Trophoblast cell (in vitro differentiated cells and primary cell): ENCODE measurements around the gene DNAH10.

ENCODE experiments used
- DNase-seq, 2 donors: peaks; one replicate each; pipeline ENCODE4 v3.0.0-alpha.2; 2016
- H2AFZ ChIP-seq: 2 replicates; pipeline ENCODE4 v1.6.1; 2013; ENCODE audit warnings: low read length, moderate library complexity, mild to moderate bottlenecking; ENCODE audit not compliant: insufficient read depth, poor library complexity
- H2AK5ac ChIP-seq: 2 replicates; pipeline ENCODE4 v1.6.1; 2013; ENCODE audit warnings: mild to moderate bottlenecking, low read length
- H2BK120ac ChIP-seq: 2 replicates; pipeline ENCODE4 v1.6.1; 2013; ENCODE audit warnings: low read length, mild to moderate bottlenecking, moderate library complexity; ENCODE audit not compliant: insufficient read depth, poor library complexity
- H2BK12ac ChIP-seq: 2 replicates; pipeline ENCODE4 v1.6.1; 2013; ENCODE audit warnings: mild to moderate bottlenecking, low read length, moderate library complexity
- H2BK5ac ChIP-seq: 2 replicates; pipeline ENCODE4 v1.6.1; 2013; ENCODE audit warnings: low read length, low read depth, moderate library complexity, mild to moderate bottlenecking; ENCODE audit not compliant: poor library complexity
- H3K14ac ChIP-seq: 2 replicates; pipeline ENCODE4 v1.6.1; 2013; ENCODE audit warnings: mild to moderate bottlenecking, low read length
- H3K18ac ChIP-seq: 2 replicates; pipeline ENCODE4 v1.6.1; 2013; ENCODE audit warnings: mild to moderate bottlenecking, low read length
- H3K23ac ChIP-seq: 2 replicates; pipeline ENCODE4 v1.6.1; 2013; ENCODE audit warnings: low read length
- H3K27ac ChIP-seq: 2 replicates; pipeline ENCODE4 v1.5.1; 2013; ENCODE audit warnings: low read depth, mild to moderate bottlenecking, inconsistent platforms, low read length, moderate library complexity
- H3K27me3 ChIP-seq: 2 replicates; pipeline ENCODE4 v1.6.1; 2013; ENCODE audit warnings: inconsistent platforms, mild to moderate bottlenecking, low read length, moderate library complexity; ENCODE audit not compliant: insufficient read depth
- H3K36me3 ChIP-seq, 2 experiments: 1 replicate in 1 of 2; 2 replicates in 1 of 2; pipeline ENCODE4 v1.6.1; 2013; ENCODE audit warnings: low read length in 2 of 2, mild to moderate bottlenecking in 2 of 2, moderate library complexity in 1 of 2; ENCODE audit not compliant: insufficient read depth in 2 of 2, control insufficient read depth in 1 of 2
- H3K4ac ChIP-seq: 2 replicates; pipeline ENCODE4 v1.6.1; 2013; ENCODE audit warnings: low read depth, mild to moderate bottlenecking, low read length, moderate library complexity
- H3K4me1 ChIP-seq, 2 experiments: 1 replicate in 1 of 2; 2 replicates in 1 of 2; pipeline ENCODE4 v1.6.1; 2013; ENCODE audit warnings: low read length in 2 of 2, mild to moderate bottlenecking in 2 of 2, moderate library complexity in 1 of 2; ENCODE audit not compliant: insufficient read depth in 2 of 2, control insufficient read depth in 1 of 2
- H3K4me2 ChIP-seq: 2 replicates; pipeline ENCODE4 v1.6.1; 2013; ENCODE audit warnings: inconsistent platforms, mild to moderate bottlenecking, low read length, moderate library complexity
- H3K4me3 ChIP-seq: 2 replicates; pipeline ENCODE4 v1.5.1; 2013; ENCODE audit warnings: mild to moderate bottlenecking, low read depth, low read length, inconsistent platforms
- H3K79me1 ChIP-seq: one replicate; pipeline ENCODE4 v1.6.1; 2013; ENCODE audit warnings: low read length
- H3K79me2 ChIP-seq: 2 replicates; pipeline ENCODE4 v1.6.1; 2013; ENCODE audit warnings: low read length, mild to moderate bottlenecking; ENCODE audit not compliant: control insufficient read depth, insufficient read depth, poor library complexity
- H3K9ac ChIP-seq: 2 replicates; pipeline ENCODE4 v1.6.1; 2013; ENCODE audit warnings: mild to moderate bottlenecking, low read length
- H3K9me3 ChIP-seq: 2 replicates; pipeline ENCODE4 v1.6.1; 2013; ENCODE audit warnings: low read depth, mild to moderate bottlenecking, control low read depth, inconsistent platforms, low read length; ENCODE audit not compliant: insufficient read depth
- H4K12ac ChIP-seq: 2 replicates; pipeline ENCODE4 v1.6.1; 2013; ENCODE audit warnings: low read depth, mild to moderate bottlenecking, low read length, moderate library complexity
- H4K8ac ChIP-seq: 2 replicates; pipeline ENCODE4 v1.6.1; 2013; ENCODE audit warnings: low read depth, mild to moderate bottlenecking, low read length, moderate library complexity
- H4K91ac ChIP-seq: one replicate; pipeline ENCODE4 v1.6.1; 2013; ENCODE audit warnings: low read depth, mild to moderate bottlenecking, low read length, moderate library complexity
- WGBS: extraction: QIAGEN DNeasy Blood & Tissue Kit; methylation state at CpG from one replicate; pipeline ENCODE4 v1.1.7; 2013; ENCODE audit warnings: missing lambda C conversion rate; ENCODE audit not compliant: insufficient read length, insufficient coverage; ENCODE audit errors: extremely low coverage; 5-methylcytosine and 5-hydroxymethylcytosine counted together

DNAH10 gene

DNA sequence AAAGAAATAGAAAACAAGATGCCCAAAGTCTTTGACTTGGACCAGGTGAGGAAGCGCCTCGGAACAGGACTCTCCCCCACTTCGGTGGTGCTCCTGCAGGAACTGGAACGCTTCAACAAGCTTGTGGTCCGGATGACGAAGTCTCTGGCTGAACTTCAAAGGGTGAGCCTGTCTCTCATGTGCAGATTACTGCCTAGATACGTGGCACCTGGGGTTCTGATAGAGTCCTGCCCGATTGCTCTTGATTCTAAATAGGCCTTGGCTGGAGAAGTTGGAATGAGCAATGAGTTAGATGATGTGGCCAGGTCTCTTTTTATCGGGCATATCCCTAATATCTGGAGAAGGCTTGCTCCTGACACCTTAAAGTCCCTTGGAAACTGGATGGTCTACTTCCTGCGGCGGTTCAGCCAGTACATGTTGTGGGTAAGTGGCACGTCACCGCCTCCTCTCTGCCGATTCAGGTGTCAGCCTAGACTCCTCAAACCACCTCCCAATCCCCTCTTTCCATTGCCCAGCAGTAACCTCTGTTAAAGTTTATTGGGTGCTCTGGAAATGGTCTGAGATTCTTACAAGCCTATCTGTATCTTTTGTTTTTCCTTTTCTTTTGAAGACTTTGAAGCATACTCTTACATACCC, 169.7 kb downstream of the DNAH10 start:
- Histone ChIP-seq H4K12ac (no peak overlapping the region), H3K79me1 (no peaks in the 10 kb centered on the region), H3K4me1 (no peaks in the 10 kb centered on the region), H3K4me2 (no peak overlapping the region), H2AK5ac (no peak overlapping the region), H2BK5ac (no peak overlapping the region), H3K27me3 (no peaks in the 10 kb centered on the region), H3K14ac (no peak overlapping the region), H3K79me2 (no peaks in the 10 kb centered on the region), H2AFZ (no peak overlapping the region), H4K8ac (no peak overlapping the region), H4K91ac (no peak overlapping the region), H2BK12ac (no peak overlapping the region), H3K36me3 (peaks cover 18 to 19% of the 10 kb centered on the region in 2 experiments), H3K23ac (no peak overlapping the region), H3K27ac (no peak overlapping the region), H3K18ac (no peak overlapping the region), H3K9ac (no peak overlapping the region), H2BK120ac (no peak overlapping the region), H3K4me3 (no peak overlapping the region), H3K4ac (no peak overlapping the region), H3K9me3 (peaks cover 8% of the 10 kb centered on the region)
- DNase-seq, result no peak
- WGBS, result no CpG with 5 or more reads among the region's 14 CpGs

DNA sequence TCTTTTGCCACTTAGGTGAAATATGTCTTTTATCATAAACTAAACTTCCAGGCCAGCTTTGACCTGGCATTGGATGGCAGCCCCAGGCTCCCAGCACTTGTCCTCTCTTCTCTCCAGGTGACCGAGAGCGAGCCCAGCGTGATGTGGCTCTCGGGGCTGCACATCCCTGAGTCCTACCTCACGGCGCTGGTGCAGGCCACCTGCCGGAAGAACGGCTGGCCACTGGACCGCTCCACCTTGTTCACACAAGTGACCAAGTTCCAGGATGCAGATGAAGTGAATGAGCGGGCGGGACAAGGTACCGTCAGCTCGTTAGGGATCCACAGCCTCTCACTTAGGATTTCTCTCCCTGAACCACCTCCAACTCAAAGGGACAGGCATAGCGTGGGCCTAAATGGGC, 171.1 kb downstream of the DNAH10 start:
- H3K9ac ChIP-seq, result no peak overlapping the region
- H3K14ac ChIP-seq, result no peak overlapping the region
- H3K4ac ChIP-seq, result no peak overlapping the region
- peaks cover 25 to 28% of the 10 kb centered on the region in 2 experiments for H3K36me3 ChIP-seq
- H3K4me2 ChIP-seq, result no peak overlapping the region
- H3K4me1 ChIP-seq, result peaks cover under 1 to 1% of the 10 kb centered on the region in 2 experiments
- H2BK5ac ChIP-seq, result no peak overlapping the region
- H2BK120ac ChIP-seq, result no peak overlapping the region
- no peak for DNase-seq
- H3K27me3 ChIP-seq, result no peaks in the 10 kb centered on the region
- no peak overlapping the region for H2BK12ac ChIP-seq
- H3K27ac ChIP-seq, result no peak overlapping the region
- no CpG with 5 or more reads among the region's 14 CpGs for WGBS
- no peaks in the 10 kb centered on the region for H3K79me2 ChIP-seq
- H2AK5ac ChIP-seq, result no peak overlapping the region
- H3K23ac ChIP-seq, result no peak overlapping the region
- no peaks in the 10 kb centered on the region for H3K79me1 ChIP-seq
- no peak overlapping the region for H3K4me3 ChIP-seq
- H4K8ac ChIP-seq, result no peak overlapping the region
- no peak overlapping the region for H4K12ac ChIP-seq
- no peak overlapping the region for H4K91ac ChIP-seq
- H3K18ac ChIP-seq, result no peak overlapping the region
- peaks cover 8% of the 10 kb centered on the region for H3K9me3 ChIP-seq
- H2AFZ ChIP-seq, result no peak overlapping the region

DNA sequence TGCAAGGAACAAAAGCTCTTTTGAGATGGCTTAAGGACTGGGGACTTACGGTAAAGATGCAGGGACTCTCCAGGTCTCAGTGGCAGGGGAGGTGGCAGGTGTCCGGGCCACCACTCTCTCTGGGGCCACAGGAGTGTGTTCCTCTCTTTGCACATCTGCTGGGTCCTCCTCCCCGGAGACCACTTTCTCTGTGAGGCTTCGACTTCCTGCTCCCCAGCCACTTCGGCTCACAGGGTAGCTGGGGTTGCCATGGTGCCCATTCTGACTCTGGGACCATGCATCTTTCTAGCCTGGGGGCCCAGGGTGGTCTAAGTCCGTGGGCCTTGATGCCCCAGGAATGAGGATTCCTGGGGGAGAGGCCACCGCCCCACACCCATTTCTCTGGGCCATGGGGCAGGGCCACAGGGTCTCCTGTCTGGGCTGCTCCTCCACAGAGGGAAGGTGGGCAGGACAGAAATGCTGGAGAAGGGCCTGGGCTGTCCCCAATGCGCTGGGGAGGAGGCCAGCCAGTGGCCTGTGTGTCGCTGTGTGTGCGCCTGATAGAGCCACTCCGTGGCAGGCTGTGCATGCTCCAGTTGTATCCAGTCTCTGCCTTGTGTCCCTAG, 172.0 kb downstream of the DNAH10 start:
- Histone ChIP-seq H3K4me2 (no peak overlapping the region), H3K23ac (no peak overlapping the region), H4K12ac (no peak overlapping the region), H2BK12ac (no peak overlapping the region), H4K8ac (no peak overlapping the region), H3K14ac (no peak overlapping the region), H3K9me3 (peaks cover 7% of the 10 kb centered on the region), H3K79me2 (no peaks in the 10 kb centered on the region), H3K27me3 (no peaks in the 10 kb centered on the region), H3K18ac (no peak overlapping the region), H2BK5ac (no peak overlapping the region), H2AK5ac (no peak overlapping the region), H4K91ac (no peak overlapping the region), H3K27ac (no peak overlapping the region), H3K4me1 (peaks cover 4 to 7% of the 10 kb centered on the region in 2 experiments), H3K36me3 (peaks cover 28% of the 10 kb centered on the region in 2 experiments), H3K79me1 (no peaks in the 10 kb centered on the region), H2BK120ac (no peak overlapping the region), H3K4me3 (no peak overlapping the region), H3K9ac (no peak overlapping the region), H3K4ac (no peak overlapping the region), H2AFZ (no peak overlapping the region)
- no CpG with 5 or more reads among the region's 11 CpGs for WGBS
- no peak for DNase-seq

DNA sequence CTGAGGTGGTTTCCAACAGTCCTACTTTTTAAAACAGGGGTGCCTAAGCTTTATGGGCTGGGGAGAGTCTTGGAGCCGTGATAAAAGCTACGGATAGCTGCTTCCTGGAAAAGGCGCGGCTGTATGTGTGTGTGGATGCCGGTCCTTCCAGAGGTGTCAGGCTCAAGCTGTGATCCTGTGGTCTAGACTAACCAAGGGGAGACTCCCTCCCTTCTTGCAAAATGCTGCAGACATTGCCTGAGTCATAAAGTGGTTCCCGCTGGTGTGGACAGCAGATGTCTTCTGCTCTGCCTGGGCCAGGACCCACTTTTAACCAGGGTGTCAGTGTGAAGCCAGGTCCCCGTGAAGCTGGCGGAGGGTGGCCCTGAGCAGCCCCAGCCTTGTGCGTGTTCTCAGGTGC, 172.7 kb downstream of the DNAH10 start:
- no peak for DNase-seq
- WGBS, result no CpG with 5 or more reads among the region's 9 CpGs
- Histone ChIP-seq H3K4ac (no peak overlapping the region), H3K4me2 (no peak overlapping the region), H2AFZ (no peak overlapping the region), H3K9ac (no peak overlapping the region), H2BK5ac (no peak overlapping the region), H3K4me1 (peaks cover 4 to 7% of the 10 kb centered on the region in 2 experiments), H4K12ac (no peak overlapping the region), H4K8ac (no peak overlapping the region), H3K23ac (no peak overlapping the region), H3K4me3 (no peak overlapping the region), H3K36me3 (peaks cover 31 to 33% of the 10 kb centered on the region in 2 experiments), H3K14ac (no peak overlapping the region), H3K27me3 (no peaks in the 10 kb centered on the region), H2AK5ac (no peak overlapping the region), H3K18ac (no peak overlapping the region), H3K79me2 (no peaks in the 10 kb centered on the region), H3K79me1 (no peaks in the 10 kb centered on the region), H3K9me3 (peaks cover 6% of the 10 kb centered on the region), H4K91ac (no peak overlapping the region), H3K27ac (no peak overlapping the region), H2BK12ac (no peak overlapping the region), H2BK120ac (no peak overlapping the region)
